Parathyroid adenoma (tissue), 2 donors: ENCODE measurements around the gene CSF3.

Experiments
- H2AFZ ChIP-seq: fragments of 300-600 bp; sonication (generic); one replicate; pipeline ENCODE4 v1.7.0; 2017; ENCODE audit warnings: antibody characterized with exemption, mild to moderate bottlenecking
- H3K27ac ChIP-seq: fragments of 300-600 bp; sonication (generic); one replicate; pipeline ENCODE4 v1.7.0; 2017
- H3K27me3 ChIP-seq: fragments of 300-600 bp; sonication (generic); one replicate; pipeline ENCODE4 v1.7.0; 2017; ENCODE audit warnings: low read length; ENCODE audit not compliant: control insufficient read depth, insufficient read depth
- H3K36me3 ChIP-seq: fragments of 300-600 bp; sonication (generic); one replicate; pipeline ENCODE4 v1.7.0; 2017; ENCODE audit warnings: low read length; ENCODE audit not compliant: control insufficient read depth, insufficient read depth
- H3K4me1 ChIP-seq: fragments of 300-600 bp; sonication (generic); one replicate; pipeline ENCODE4 v1.7.0; 2017; ENCODE audit warnings: control low read depth
- H3K4me2 ChIP-seq: fragments of 300-600 bp; sonication (generic); one replicate; pipeline ENCODE4 v1.7.0; 2017; ENCODE audit warnings: low read length
- H3K4me3 ChIP-seq: fragments of 300-600 bp; sonication (generic); one replicate; pipeline ENCODE4 v1.7.0; 2017; ENCODE audit warnings: low read depth, low read length
- H3K79me2 ChIP-seq: fragments of 300-600 bp; sonication (generic); one replicate; pipeline ENCODE4 v1.7.0; 2017; ENCODE audit warnings: control low read depth
- H3K9ac ChIP-seq: fragments of 300-600 bp; sonication (generic); one replicate; pipeline ENCODE4 v1.7.0; 2017; ENCODE audit warnings: mild to moderate bottlenecking
- H3K9me3 ChIP-seq: fragments of 300-600 bp; sonication (generic); one replicate; pipeline ENCODE4 v1.7.0; 2017; ENCODE audit warnings: low read length; ENCODE audit not compliant: control insufficient read depth
- TF ChIP-seq, protein P1 (sequence below): fragments of 300-600 bp; sonication (generic); IDR thresholded peaks from one replicate; pipeline ENCODE4 v1.7.0; 2017; ENCODE audit warnings: antibody characterized with exemption, mild to moderate bottlenecking
- donor health status: primary hyperparathyroidism.

CSF3 gene

DNA sequence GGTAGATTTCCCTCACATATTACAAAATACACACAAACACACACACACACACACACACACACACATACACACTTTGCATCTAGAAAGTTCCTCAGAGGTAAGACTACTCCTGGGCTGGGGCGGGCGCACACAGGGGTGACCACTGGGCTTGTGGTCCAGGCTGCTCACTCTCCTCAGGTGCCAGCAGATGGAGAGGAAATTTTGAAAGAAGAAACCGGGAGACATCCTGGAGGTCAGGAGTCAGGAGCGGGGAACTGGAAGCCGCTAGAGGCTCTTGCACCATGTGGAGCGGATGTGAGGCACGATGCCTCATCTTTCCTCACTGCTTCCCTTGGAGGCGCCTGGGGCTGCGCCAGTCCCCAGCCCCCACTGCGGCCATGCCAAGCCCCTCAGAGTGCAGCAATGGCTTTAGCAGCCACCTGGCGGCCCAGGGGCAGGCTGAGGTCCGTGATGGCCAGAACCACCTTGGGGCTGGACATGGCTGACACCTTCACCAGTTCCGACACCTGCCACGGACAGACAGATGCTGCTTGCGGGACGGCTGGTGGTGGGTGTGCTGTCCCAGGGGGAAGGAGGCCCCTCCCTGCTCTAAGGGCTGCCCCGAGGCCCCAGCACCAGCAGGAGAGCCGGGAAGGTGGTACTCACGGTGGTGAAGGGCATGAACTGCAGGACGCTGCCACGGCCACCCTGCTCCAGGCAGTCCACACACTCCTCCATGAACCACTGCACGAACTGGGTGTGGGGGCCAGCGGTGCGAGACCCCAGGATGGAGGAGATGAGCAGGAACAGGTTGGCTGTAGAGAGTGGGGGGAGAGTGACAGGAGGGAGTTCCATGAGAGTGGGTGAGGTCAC, 4.1 kb downstream of the CSF3 start:
- Histone ChIP-seq H3K4me1 (no peaks in the 10 kb centered on the region), H3K27ac (no peak overlapping the region)

DNA sequence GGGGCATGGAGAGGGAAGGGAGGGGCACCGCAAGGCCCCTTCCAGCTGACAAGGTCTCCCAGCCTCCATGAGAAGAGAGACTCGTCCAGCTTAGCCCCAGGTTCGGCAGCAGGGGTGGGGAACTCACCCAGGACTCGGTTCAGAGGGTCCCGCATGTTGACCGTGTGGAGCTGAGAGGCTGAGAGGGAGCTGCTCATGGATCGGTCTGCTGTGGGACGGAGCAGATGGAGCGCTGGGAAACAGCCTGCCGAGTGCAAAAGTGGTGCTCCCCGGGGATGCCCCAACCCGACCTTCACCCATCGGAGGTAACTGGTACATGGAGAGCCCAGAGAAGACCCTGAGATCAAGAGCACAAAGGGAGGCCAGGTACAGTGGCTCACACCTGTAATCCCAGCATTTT, 4.9 kb downstream of the CSF3 start:
- Histone ChIP-seq H2AFZ (no peak overlapping the region), H3K79me2 (no peaks in the 10 kb centered on the region), H3K4me3 (no peak overlapping the region), H3K27me3 (no peaks in the 10 kb centered on the region), H3K4me2 (no peak overlapping the region), H3K27ac (no peak overlapping the region), H3K9ac (no peak overlapping the region), H3K9me3 (no peaks in the 10 kb centered on the region), H3K36me3 (no peaks in the 10 kb centered on the region), H3K4me1 (peaks cover under 1% of the 10 kb centered on the region)
- TF ChIP-seq, protein P1, sequence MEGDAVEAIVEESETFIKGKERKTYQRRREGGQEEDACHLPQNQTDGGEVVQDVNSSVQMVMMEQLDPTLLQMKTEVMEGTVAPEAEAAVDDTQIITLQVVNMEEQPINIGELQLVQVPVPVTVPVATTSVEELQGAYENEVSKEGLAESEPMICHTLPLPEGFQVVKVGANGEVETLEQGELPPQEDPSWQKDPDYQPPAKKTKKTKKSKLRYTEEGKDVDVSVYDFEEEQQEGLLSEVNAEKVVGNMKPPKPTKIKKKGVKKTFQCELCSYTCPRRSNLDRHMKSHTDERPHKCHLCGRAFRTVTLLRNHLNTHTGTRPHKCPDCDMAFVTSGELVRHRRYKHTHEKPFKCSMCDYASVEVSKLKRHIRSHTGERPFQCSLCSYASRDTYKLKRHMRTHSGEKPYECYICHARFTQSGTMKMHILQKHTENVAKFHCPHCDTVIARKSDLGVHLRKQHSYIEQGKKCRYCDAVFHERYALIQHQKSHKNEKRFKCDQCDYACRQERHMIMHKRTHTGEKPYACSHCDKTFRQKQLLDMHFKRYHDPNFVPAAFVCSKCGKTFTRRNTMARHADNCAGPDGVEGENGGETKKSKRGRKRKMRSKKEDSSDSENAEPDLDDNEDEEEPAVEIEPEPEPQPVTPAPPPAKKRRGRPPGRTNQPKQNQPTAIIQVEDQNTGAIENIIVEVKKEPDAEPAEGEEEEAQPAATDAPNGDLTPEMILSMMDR, result no peak

More for the DNA sequence above, 4.1 kb downstream of the CSF3 start:
- H3K79me2 ChIP-seq, result no peaks in the 10 kb centered on the region
- TF ChIP-seq, protein P1, result no peak
- H3K36me3 ChIP-seq, result no peaks in the 10 kb centered on the region
- H3K4me2 ChIP-seq, result no peak overlapping the region
- no peaks in the 10 kb centered on the region for H3K9me3 ChIP-seq
- H3K27me3 ChIP-seq, result no peaks in the 10 kb centered on the region
- no peak overlapping the region for H3K4me3 ChIP-seq
- no peak overlapping the region for H2AFZ ChIP-seq
- H3K9ac ChIP-seq, result no peak overlapping the region

DNA sequence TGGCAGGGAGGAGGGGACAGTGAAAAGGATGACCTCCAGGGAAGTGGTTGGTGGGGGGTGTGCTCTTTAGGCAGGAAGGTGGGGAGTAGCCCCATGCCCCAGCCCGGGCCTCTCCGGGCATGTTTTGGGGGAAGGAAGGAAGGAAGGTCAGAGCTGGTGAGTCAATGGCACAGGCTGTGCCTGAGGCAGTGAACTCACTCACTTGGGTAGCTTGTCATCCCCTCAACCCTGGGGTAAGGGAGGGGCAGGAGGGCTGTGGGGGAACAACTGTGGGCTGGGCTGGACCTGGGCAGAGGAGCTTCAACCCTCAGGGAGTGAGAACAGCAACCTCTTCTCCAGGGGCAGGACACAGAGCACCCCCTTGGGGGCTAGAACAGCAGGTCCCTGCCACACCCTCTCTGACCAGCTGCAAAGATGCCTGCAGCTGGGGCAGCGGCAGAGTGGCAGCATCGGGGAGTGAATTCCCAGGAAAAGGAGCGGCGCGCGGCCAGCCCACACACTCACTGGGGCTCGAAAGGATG, 6.3 kb downstream of the CSF3 start:
- Histone ChIP-seq H2AFZ (no peak overlapping the region), H3K27me3 (no peaks in the 10 kb centered on the region), H3K4me1 (peaks cover 12% of the 10 kb centered on the region), H3K27ac (no peak overlapping the region), H3K4me2 (no peak overlapping the region), H3K9me3 (no peaks in the 10 kb centered on the region), H3K79me2 (no peaks in the 10 kb centered on the region), H3K4me3 (no peak overlapping the region), H3K9ac (no peak overlapping the region), H3K36me3 (no peaks in the 10 kb centered on the region)
- TF ChIP-seq, protein P1, result no peak

- Histone ChIP-seq H3K27me3 (no peaks in the 10 kb centered on the region), H3K9ac (no peak overlapping the region), H3K27ac (no peak overlapping the region), H2AFZ (no peak overlapping the region), H3K79me2 (no peaks in the 10 kb centered on the region), H3K9me3 (no peaks in the 10 kb centered on the region), H3K4me2 (no peak overlapping the region), H3K4me1 (peaks cover 17% of the 10 kb centered on the region), H3K36me3 (no peaks in the 10 kb centered on the region), H3K4me3 (no peak overlapping the region)
- TF ChIP-seq, protein P1, result no peak
Observed at GRCh38 chr17:40022497-40022896, 7.3 kb downstream of the CSF3 start.
